Right cardiac atrium (tissue), 5 donors: Measurements from ENCODE around the gene SLC4A5. TPM values are rescaled to one million over a fixed set of nuclear protein-coding genes. Genes with fewer than 3 reads are reported as not detected.

ENCODE experiments used
- ATAC-seq, 2 donors: fragments of 200-7000 bp; cut with Tn5 transposase; one replicate each; pipeline versions ENCODE4 v1.8.0 to v1.9.1; 2020; ENCODE audit warnings: moderate library complexity in 2 of 2, mild to moderate bottlenecking in 1 of 2
- DNase-seq, 3 donors: peaks; one replicate each; pipeline ENCODE4 v3.0.0-alpha.2; 2020
- H3K27ac ChIP-seq: one replicate; pipeline ENCODE4 v1.5.1; 2013; ENCODE audit warnings: mild to moderate bottlenecking, low read length, control low read depth, moderate library complexity
- H3K27me3 ChIP-seq: one replicate; pipeline ENCODE4 v1.6.1; 2013; ENCODE audit not compliant: control insufficient read depth, insufficient read depth
- H3K4me1 ChIP-seq: one replicate; pipeline ENCODE4 v1.6.1; 2013; ENCODE audit warnings: low read length; ENCODE audit not compliant: control insufficient read depth, insufficient read depth
- H3K4me3 ChIP-seq: one replicate; pipeline ENCODE4 v1.5.1; 2013; ENCODE audit warnings: low read length, control low read depth
- H3K9me3 ChIP-seq: one replicate; pipeline ENCODE4 v1.6.1; 2013; ENCODE audit warnings: low read length; ENCODE audit not compliant: control insufficient read depth
- WGBS: extraction: QIAGEN DNeasy Blood & Tissue Kit; methylation state at CpG from one replicate; pipeline ENCODE4 v1.1.7; 2013; 5-methylcytosine and 5-hydroxymethylcytosine counted together
- intact Hi-C, 4 donors: fragments of 100-400 bp; cut with DNase I; formaldehyde crosslinking; loops; one replicate each; pipeline versions ENCODE4 v1.11.0 to v1.14.0; 2022 to 2023
- polyA plus RNA-seq: library from polyadenylated mRNA; stranded (reverse); fragments of 200-250 nt; gene quantifications from one replicate; pipeline ENCODE4 v1.2.3, GENCODE V29; 2013
- total RNA-seq, 4 donors: library from RNA; stranded (reverse); fragmentation: NEBNext Ultra II Directional; extraction: Animal tissue kit (Norgen Biotek cat#: 25700); gene quantifications; one replicate each; pipeline ENCODE4 v1.2.1, GENCODE V29; 2021
- donor health status: healthy with polysubstance abuse.
- donor health status: DM: no; HTN: yes; CAD: no.
- donor health status: DM: no; HTN: no; CAD: no.
- donor health status: DM: no; HTN: yes; CAD: no; lungs with severe emphysema.
- donor health status: DM: yes; HTN: yes; CAD: no.

SLC4A5 gene
- total and polyA plus RNA-seq, 5 donors, result 0.29 to 2.8 (median 1.1) TPM

DNA sequence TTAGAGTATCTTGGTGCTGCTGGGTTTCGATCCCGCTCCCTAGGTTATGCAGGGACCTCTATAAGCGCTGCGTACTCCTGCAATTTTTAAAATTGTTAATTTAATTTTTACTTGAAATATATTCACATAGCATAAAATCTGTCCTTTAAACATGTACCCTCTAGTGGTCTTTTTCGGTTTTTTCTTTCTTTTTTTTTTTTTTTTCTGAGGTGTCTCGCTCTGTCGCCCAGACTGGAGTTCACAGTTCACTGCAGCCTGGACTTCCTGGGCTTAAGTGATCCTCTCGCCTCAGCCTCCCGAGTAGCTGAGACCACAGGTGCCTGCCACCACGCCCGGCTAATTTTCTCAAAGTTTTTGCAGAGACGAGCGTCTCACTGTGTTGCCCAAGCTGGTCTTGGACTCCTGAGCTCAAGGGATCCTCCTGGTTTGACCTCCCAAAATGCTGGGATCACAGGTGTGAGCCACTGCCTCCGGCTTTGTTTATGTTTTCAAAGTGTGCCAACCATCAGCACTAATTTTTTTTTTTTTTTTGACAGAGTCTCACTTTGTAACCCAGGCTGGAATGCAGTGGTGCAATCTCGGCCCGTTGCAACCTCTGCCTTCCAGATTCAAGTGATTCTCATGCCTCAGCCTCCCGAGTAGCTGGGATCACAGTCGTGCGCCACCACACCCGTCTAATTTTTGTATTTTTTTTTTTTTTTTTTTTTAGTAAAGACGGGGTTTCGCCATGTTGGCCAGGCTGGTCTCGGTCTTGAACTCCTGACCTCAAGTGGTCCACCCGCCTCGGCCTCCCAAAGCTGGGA, 164.0 kb downstream of the SLC4A5 start:
- intact Hi-C loops, result no loop called here
- WGBS, result 55% methylated on average over 25 of the region's 25 CpGs
- ATAC-seq, result peak in 1 of 2 donors; percentile 3

DNA sequence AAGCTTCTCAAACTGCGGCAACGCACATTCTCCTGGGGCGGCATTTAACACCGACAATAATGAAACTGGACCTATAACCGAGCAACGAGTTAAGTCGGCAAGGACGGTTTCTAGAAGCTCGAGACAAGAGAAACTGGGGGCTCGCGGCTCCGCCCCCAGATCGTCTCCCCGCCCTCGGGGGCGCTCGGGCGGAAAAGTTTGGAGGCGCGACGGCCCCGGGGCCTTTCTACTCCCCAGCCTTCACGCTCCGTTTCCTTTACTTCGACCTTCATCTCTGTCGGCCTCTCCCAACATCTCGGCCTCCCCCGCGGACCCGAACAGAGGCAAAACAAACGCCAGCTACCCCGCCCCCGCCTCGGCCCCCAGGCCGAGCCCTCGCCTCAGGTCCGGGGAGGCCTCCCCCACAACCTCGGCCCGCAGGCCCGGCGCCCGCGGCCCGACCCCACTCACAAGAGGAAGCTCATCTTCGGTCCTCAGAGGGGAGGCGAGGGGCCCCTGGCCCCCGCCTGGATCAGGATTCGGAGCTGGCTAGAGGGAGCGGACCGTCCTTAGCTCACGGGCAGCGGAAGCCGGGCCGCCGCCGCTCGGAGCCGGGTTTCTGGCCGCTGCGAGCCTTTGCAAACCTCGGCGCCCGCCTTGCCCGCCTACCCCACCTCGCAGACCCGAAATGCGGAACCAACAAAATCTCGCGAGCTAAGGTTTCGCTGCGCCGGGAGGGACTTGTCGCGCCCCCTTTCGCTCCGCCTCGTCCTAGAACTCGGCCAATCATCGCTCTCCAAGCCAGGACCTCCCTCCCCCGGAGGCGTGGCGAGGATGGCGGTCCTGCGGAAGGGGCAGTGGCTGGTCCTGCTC, 164.8 kb downstream of the SLC4A5 start, which contains the start of gene MOB1A:
Gene MOB1A (minus strand): TSS at position 669 of the 852 bp plus-strand sequence. CDS start 205 bp downstream, at position 464.
- no peaks in the 10 kb centered on the region for H3K27me3 ChIP-seq
- H3K27ac ChIP-seq, result peak within 1 kb of the TSS; percentile 92
- WGBS, result under 1% methylated on average over 84 of the region's 84 CpGs
- H3K9me3 ChIP-seq, result no peaks in the 10 kb centered on the region
- peak within 1 kb of the TSS; percentile 93 for H3K4me3 ChIP-seq
- intact Hi-C loops, result no loop called here
- DNase-seq (peak; percentile 98 to 99 (median 99)), ATAC-seq (peak; percentile 99)
- H3K4me1 ChIP-seq, result peaks cover 4% of the 10 kb centered on the region

More for the DNA sequence above, 164.0 kb downstream of the SLC4A5 start:
- peak overlapping the region; percentile 35 for H3K27ac ChIP-seq
- H3K27me3 ChIP-seq, result no peaks in the 10 kb centered on the region
- peak in 1 of 3 donors; percentile 18 for DNase-seq
- peak overlapping the region; percentile 93 for H3K4me3 ChIP-seq
- peaks cover 4% of the 10 kb centered on the region for H3K4me1 ChIP-seq
- H3K9me3 ChIP-seq, result no peaks in the 10 kb centered on the region

DNA sequence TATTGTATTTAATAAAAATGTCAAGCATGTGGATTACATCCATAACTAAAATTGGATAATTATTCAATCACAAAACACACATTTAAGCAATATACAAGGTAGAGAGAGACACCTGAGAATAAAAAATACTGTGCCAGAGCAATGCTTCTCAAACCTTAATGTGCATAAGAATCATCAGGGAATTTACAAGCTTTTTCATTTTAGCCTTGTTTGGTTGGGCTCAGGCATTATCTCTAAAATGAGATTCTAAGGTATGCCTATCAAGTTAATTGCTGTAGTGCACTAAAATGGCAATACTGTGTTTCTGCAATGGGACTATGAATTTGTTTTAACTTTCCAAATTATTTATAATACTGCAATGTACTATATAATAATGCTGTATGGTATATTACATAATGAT, 165.5 kb downstream of the SLC4A5 start:
- DNase-seq, result no peak
- Histone ChIP-seq H3K4me3 (peak overlapping the region; percentile 93), H3K27ac (no peak overlapping the region), H3K9me3 (no peaks in the 10 kb centered on the region), H3K4me1 (peaks cover 4% of the 10 kb centered on the region), H3K27me3 (no peaks in the 10 kb centered on the region)
- no peak for ATAC-seq
- intact Hi-C loops, result no loop called here

GRCh38 chr2:74174909-74175308, 168.3 kb downstream of the SLC4A5 start:
- Histone ChIP-seq H3K4me3 (no peak overlapping the region), H3K9me3 (no peaks in the 10 kb centered on the region), H3K27ac (no peak overlapping the region), H3K4me1 (peaks cover 4% of the 10 kb centered on the region), H3K27me3 (no peaks in the 10 kb centered on the region)
- DNase-seq (no peak), ATAC-seq (no peak)
- intact Hi-C loops, result no loop called here
- 94% methylated on average over 1 of the region's 1 CpG for WGBS

- 58% methylated on average over 2 of the region's 2 CpGs for WGBS
- Histone ChIP-seq H3K9me3 (no peaks in the 10 kb centered on the region), H3K27ac (no peak overlapping the region), H3K4me1 (no peaks in the 10 kb centered on the region), H3K27me3 (no peaks in the 10 kb centered on the region), H3K4me3 (no peak overlapping the region)
- no peak for ATAC-seq
- intact Hi-C loops, result no loop called here
- DNase-seq, result no peak
Measured at GRCh38 chr2:74168739-74169138, 174.5 kb downstream of the SLC4A5 start.

Other genes with a start within 250 kb of the SLC4A5 start
- gene BOLA3, start 195.5 kb downstream of the SLC4A5 start, total RNA-seq, result 100 to 1,000 TPM in 2 of 4 donors, 10 to 100 TPM in 2; 75.5 to 111 (median 96.2) TPM
- gene BOLA3, start 195.5 kb downstream of the SLC4A5 start, polyA plus RNA-seq, result 327 TPM
- 10 to 100 TPM; 54.6 to 78.3 (median 62.8) TPM for gene MOB1A, start 164.5 kb downstream of the SLC4A5 start, total RNA-seq
- 24.8 TPM for gene MOB1A, start 164.5 kb downstream of the SLC4A5 start, polyA plus RNA-seq
- gene MTHFD2, start 144.8 kb downstream of the SLC4A5 start, total RNA-seq, result 10 to 100 TPM in 2 of 4 donors, 1 to 10 TPM in 2; 6.7 to 18.0 (median 9.5) TPM
- 8.7 TPM for gene MTHFD2, start 144.8 kb downstream of the SLC4A5 start, polyA plus RNA-seq
- 100 to 1,000 TPM; 102 to 131 (median 125) TPM for gene DCTN1, start 36.9 kb upstream of the SLC4A5 start, total RNA-seq
- gene DCTN1, start 36.9 kb upstream of the SLC4A5 start, polyA plus RNA-seq, result 71.7 TPM
- 1 to 10 TPM in 3 of 4 donors, under 1 TPM in 1; 0.88 to 1.6 (median 1.1) TPM for gene C2orf81, start 78.2 kb upstream of the SLC4A5 start, total RNA-seq
- gene C2orf81, start 78.2 kb upstream of the SLC4A5 start, polyA plus RNA-seq, result 1.00 TPM
- gene WDR54, start 78.3 kb upstream of the SLC4A5 start, total RNA-seq, result 1 to 10 TPM; 3.4 to 4.5 (median 3.5) TPM
- gene WDR54, start 78.3 kb upstream of the SLC4A5 start, polyA plus RNA-seq, result 3.4 TPM
- 10 to 100 TPM; 21.5 to 27.9 (median 25.9) TPM for gene RTKN, start 98.5 kb upstream of the SLC4A5 start, total RNA-seq
- 16.2 TPM for gene RTKN, start 98.5 kb upstream of the SLC4A5 start, polyA plus RNA-seq
- 10 to 100 TPM; 19.2 to 22.9 (median 20.7) TPM for gene INO80B, start 111.7 kb upstream of the SLC4A5 start, total RNA-seq
- gene INO80B, start 111.7 kb upstream of the SLC4A5 start, polyA plus RNA-seq, result 16.8 TPM
- 10 to 100 TPM; 48.9 to 60.0 (median 56.7) TPM for gene WBP1, start 115.0 kb upstream of the SLC4A5 start, total RNA-seq
- gene WBP1, start 115.0 kb upstream of the SLC4A5 start, polyA plus RNA-seq, result 63.1 TPM
- 10 to 100 TPM; 23.4 to 25.1 (median 24.5) TPM for gene MOGS, start 122.0 kb upstream of the SLC4A5 start, total RNA-seq
- 19.9 TPM for gene MOGS, start 122.0 kb upstream of the SLC4A5 start, polyA plus RNA-seq
- gene MRPL53, start 129.3 kb upstream of the SLC4A5 start, total RNA-seq, result 100 to 1,000 TPM; 116 to 157 (median 131) TPM
- gene MRPL53, start 129.3 kb upstream of the SLC4A5 start, polyA plus RNA-seq, result 107 TPM
- gene CCDC142, start 139.6 kb upstream of the SLC4A5 start, total RNA-seq, result 10 to 100 TPM in 2 of 4 donors, 1 to 10 TPM in 2; 7.5 to 11.1 (median 9.4) TPM
- gene CCDC142, start 139.6 kb upstream of the SLC4A5 start, polyA plus RNA-seq, result 5.5 TPM
- 10 to 100 TPM; 11.3 to 12.3 (median 11.8) TPM for gene TTC31, start 139.7 kb upstream of the SLC4A5 start, total RNA-seq
- gene TTC31, start 139.7 kb upstream of the SLC4A5 start, polyA plus RNA-seq, result 11.4 TPM
- gene LBX2, start 156.2 kb upstream of the SLC4A5 start, total RNA-seq, result 1 to 10 TPM in 1 of 4 donors, under 1 TPM in 3; 0.51 to 1.2 (median 0.85) TPM
- gene LBX2, start 156.2 kb upstream of the SLC4A5 start, polyA plus RNA-seq, result 0.52 TPM
- gene PCGF1, start 164.3 kb upstream of the SLC4A5 start, total RNA-seq, result 10 to 100 TPM; 20.5 to 38.7 (median 25.6) TPM
- 20.9 TPM for gene PCGF1, start 164.3 kb upstream of the SLC4A5 start, polyA plus RNA-seq
- not detected for gene TLX2, start 171.0 kb upstream of the SLC4A5 start, total RNA-seq
- gene TLX2, start 171.0 kb upstream of the SLC4A5 start, polyA plus RNA-seq, result 0.05 TPM
- gene DQX1, start 182.8 kb upstream of the SLC4A5 start, total RNA-seq, result not detected
- not detected for gene DQX1, start 182.8 kb upstream of the SLC4A5 start, polyA plus RNA-seq
- gene AUP1, start 186.3 kb upstream of the SLC4A5 start, total RNA-seq, result 10 to 100 TPM; 52.3 to 69.6 (median 63.3) TPM
- 75.3 TPM for gene AUP1, start 186.3 kb upstream of the SLC4A5 start, polyA plus RNA-seq
- 10 to 100 TPM; 26.3 to 31.2 (median 28.9) TPM for gene HTRA2, start 186.5 kb upstream of the SLC4A5 start, total RNA-seq
- gene HTRA2, start 186.5 kb upstream of the SLC4A5 start, polyA plus RNA-seq, result 27.8 TPM
- gene LOXL3, start 210.5 kb upstream of the SLC4A5 start, total RNA-seq, result 1 to 10 TPM; 4.3 to 8.3 (median 6.7) TPM
- 2.4 TPM for gene LOXL3, start 210.5 kb upstream of the SLC4A5 start, polyA plus RNA-seq
- gene DOK1, start 211.3 kb upstream of the SLC4A5 start, total RNA-seq, result 1 to 10 TPM; 7.1 to 8.6 (median 7.5) TPM
- 3.7 TPM for gene DOK1, start 211.3 kb upstream of the SLC4A5 start, polyA plus RNA-seq